ENCODE results near the gene PHYHIPL.

The PHYHIPL gene

DNA sequence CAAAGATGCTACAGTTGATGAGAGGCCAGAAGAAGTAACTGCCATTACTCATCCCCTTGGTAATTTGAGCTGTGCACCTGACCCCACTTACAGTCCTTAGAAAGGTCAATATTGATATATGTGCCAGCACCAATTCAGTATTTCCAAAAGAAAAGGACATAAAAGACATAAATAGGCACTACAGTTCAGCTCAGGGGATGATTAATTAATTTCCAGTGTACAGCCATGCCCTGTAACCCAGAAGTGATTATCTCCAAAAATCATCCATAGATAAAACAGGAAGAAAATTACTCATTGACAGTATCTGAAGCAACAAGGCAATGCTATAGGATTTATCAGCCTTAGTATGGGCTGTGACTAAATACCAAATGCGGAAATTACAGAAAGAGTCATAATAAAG, 82.4 kb downstream of the PHYHIPL start:
- no peak for DNase-seq

DNA sequence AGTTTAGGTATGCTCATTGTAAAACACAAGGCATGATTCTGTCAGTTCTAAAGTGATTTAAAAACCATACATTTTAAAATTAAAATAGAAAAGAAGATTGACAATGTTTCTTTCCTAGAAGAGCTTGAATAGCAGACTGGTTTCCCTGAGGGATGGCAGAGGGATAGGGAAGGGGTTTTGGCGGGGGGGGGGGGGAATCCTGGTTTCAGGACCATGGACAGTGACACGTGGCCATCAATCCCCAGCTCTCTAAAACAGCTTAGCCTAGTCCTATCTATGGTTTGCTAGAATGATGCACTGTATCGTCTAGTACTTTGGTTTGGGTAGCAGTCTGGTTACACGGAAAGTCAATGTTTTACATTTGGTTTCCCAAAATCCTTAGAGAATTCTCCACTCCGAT, 88.7 kb downstream of the PHYHIPL start:
- DNase-seq: no peak

DNA sequence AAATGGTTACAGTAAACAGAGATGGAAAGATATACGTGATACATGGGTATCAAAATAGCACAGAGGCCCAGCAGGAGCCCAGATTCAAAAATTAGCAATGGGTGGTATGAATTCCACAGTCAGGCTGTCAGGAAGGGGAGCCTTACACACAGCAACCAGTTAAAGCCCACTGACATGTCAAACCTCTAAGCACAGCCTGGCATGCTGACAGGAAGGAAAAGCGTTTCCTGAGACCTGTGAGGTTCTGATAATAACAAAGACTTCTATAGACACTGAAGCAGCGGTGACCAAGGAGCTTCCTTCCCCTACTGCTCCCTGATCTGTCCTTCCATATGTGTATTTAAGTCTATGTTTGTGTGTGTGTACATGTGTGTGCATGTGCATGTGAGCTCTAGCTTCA, 89.9 kb downstream of the PHYHIPL start:
- no peak for DNase-seq

GRCh38 chr10:59268460-59268859, 92.0 kb downstream of the PHYHIPL start:
- DNase-seq: no peak

DNA sequence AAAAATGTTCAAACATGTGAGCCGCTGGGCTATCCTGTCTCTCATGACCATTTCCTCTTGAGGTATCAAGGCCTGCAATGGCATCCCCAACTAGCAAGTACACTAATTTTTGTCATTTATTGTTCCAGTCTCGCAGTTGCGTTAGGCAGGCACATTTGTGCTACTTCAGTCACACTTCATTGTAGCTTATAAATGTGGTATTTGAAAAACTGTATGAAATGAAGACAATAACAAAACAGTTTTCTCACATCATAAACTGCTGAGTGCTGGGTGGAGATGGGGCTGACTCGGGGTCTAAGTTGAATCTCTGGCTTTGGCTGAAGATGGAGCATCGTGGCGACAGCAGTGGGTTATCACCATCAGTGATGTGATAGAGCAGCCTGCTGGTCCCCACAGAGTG, 93.2 kb downstream of the PHYHIPL start:
- DNase-seq: no peak

- DNase-seq: no peak
Observed at GRCh38 chr10:59270492-59270891, 94.0 kb downstream of the PHYHIPL start.

DNA sequence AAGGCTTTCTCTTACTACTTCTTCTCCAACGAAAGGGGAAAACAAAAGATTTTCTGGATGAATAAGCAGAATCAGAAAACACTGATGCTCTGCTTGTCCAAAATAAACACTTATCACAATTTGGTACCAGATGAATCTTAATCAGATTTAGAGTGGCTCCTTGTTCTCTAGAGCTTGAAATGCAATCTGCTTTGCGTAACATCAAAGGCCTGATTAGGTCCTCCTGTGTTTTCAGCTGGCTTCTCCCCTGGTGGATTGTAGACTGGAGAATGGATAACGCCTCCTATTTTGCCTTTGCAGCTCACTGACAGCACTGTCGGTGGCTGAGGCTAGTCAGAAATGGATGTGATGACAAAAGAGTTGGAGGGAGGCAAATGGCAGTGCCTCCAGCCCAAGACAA, 94.7 kb downstream of the PHYHIPL start:
- no peak for DNase-seq

DNA sequence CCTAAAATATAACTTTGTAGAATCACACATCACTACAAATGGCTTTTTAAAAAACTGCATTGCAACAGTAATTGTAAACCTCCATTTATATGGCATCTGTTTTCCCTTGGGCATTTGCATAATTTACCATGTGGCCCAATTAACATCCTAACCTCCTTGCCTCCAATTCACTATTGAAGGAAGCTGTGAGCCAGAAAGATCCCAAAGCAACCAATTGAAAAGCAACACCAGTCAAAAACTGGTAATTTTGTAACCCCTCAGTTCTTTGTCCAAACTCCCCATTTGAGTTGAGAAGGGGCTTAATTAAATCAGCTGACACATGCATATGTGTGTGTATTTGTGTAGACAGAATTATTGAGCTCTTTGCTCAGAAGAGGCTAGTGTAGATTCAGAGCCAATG, 95.6 kb downstream of the PHYHIPL start:
- no peak for DNase-seq

- DNase-seq: no peak
Observed at GRCh38 chr10:59273445-59273844, 97.0 kb downstream of the PHYHIPL start.

DNA sequence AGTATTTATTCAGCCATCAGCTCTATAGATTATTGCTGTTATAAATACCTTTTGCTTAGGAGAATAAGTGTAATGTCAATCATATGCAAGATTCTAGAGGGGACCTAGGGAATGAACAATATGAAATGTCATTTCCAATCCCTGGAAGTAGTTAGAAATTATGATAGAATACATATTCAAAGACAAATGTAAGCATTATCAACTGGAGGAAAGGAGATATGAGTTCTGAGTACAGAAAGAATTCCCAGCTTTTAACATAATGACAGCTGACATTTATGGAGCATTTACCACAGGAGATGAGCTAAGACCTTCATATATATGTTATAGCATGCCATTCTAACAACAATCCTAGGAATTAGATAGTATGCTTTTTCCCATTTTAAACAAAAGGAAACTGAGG, 99.7 kb downstream of the PHYHIPL start:
- no peak for DNase-seq

GRCh38 chr10:59276919-59277318, 100.5 kb downstream of the PHYHIPL start:
- no peak for DNase-seq

DNA sequence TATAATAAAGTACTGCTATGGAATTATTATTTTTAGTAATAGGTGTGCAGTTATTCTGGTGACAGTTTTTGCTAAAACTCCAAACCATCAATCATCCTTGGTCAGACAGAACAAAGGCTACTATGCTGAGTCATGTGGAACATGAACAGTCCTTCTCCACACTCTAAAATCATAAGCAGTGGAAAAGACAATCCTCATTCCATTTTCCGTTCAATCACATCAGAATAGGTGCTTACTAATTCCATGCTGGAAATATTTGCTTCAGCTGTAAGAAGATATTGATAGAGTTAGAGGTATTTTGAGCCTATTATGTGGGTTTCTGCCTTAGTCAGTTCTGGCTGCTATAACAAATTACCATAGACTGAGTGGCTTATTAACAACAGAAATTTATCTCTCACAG, 103.0 kb downstream of the PHYHIPL start:
- DNase-seq: no peak

DNA sequence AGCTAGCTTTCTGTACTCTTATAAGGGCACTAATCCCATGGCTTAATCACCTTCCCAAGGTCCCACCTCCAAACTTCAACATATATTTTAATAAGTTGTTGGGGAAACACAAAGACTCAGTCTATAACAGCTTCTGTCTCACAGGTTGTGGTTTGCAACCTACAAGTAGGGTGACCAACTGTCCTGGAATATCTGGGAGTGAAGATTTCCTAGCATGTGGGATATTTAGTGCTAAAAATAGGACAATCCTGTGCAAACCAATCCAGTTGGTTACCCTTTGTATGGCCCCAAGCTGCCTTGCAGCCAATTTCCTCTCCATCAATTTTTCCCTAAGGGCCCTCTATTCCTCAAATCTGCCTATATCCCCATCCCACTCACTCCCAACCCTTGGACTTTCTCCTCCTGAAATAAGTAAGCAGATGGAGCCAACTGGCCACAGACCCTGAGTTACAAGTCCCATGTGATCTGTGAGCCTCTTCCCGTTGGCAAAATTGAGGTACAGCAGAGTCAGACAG, 103.6 kb downstream of the PHYHIPL start:
- no peak for DNase-seq

- DNase-seq: no peak
Observed at GRCh38 chr10:59281861-59282260, 105.4 kb downstream of the PHYHIPL start.

- DNase-seq: no peak
Observed at GRCh38 chr10:59283456-59284091, 107.1 kb downstream of the PHYHIPL start.

DNA sequence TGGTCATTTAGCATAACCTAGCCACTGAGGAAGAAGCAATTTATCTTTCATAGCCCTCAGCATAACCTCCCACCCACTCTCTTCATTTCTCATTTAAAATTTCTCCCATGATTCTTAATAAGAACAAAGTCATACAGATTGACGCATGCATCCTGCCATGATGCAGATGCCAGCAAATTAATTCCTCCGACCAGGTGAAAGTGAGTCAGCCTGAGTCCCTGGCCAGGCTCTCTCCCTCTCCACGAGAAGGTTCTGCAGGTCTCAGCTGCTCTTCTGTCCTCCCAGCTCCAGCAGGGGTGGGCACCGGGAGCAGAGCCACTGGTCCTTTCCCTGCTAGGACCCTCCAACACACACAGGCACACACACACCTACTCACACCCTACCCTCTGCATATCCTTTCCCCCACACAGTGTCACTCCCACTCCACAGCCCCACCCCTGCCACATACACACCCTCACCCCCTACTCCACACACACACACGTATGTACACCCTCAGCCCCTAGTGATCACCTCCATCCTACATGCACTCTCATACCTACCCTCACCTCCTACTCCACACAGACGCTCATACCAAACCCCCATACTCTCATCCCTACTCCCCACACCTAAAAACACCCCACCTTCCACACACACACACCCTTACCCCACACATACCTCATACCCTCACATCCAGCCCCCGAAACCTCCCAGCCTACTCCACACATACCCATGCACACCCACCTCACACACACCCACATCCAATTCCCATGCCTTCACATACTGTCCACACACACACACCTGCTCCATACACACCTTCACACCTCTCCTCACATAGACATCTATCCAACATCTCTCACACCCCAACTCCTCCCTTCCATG, 107.9 kb downstream of the PHYHIPL start:
- no peak for DNase-seq

GRCh38 chr10:59285073-59285472, 108.6 kb downstream of the PHYHIPL start:
- DNase-seq: no peak

DNA sequence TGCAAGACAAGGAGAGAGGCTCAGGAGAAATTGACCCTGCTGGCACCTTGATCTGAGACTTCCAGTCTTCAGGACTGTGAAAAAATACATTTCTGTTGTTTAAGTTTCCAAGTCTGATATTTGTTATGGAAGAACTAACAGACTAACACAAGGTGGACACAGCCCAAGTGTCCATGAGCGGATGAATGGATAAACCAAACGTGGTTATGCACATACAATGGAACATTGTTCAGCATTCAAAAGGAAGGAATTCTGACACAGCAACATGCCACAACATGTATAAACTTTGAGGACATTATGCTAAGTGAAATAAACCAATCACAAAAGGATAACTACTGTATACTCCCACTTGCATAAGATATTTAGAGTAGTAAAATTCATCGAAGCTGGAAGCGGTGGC, 109.4 kb downstream of the PHYHIPL start:
- DNase-seq: no peak

DNA sequence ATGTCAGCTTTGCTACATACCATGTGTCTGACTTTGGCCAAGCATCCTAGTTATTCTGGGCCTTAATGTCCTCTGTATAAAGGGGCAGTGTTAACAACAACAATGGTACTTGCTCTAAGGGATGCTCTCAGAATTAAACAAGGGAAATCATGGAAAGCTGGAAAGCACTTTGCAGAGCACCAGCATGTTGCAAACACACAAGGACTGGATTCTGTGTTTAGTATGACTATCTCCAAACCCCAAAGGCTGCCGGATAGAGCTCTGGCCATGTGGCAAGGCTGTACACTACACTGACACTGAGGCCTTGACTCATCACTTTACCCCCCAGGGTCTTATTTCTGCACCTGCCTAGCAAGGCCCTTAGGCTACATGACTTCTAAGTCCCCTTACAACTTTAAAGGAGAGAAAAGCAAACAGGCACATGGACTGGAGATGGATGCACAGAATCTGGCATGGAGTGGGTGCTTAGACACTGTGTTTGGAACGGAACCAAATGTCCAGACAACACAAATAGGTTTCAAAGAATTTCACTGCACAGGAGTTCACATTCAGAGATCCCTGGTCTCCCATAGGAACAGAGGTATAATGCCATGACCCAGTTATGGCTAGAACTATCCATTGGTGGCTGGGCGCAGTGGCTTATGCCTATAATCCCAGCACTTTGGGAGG, 111.3 kb downstream of the PHYHIPL start:
- DNase-seq: no peak

DNA sequence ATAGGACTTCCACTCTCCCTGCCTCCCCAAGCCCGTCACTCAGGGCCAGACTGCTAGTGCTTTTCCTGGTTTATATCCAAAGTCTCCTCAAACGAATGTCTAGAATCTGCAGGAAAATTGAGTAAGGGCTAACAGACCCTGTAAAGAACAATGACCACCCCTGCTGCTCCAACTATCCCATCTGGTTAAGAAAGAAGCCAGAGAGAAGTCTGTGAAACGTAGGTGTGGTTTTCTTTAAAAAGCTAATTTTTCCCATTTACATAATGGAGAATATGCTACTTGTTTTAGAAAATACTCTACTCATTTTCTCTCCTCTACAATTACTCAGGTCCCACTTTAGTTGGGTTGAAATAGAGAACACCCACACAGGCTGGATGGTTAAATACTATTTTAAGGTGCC, 113.4 kb downstream of the PHYHIPL start:
- DNase-seq: no peak

DNA sequence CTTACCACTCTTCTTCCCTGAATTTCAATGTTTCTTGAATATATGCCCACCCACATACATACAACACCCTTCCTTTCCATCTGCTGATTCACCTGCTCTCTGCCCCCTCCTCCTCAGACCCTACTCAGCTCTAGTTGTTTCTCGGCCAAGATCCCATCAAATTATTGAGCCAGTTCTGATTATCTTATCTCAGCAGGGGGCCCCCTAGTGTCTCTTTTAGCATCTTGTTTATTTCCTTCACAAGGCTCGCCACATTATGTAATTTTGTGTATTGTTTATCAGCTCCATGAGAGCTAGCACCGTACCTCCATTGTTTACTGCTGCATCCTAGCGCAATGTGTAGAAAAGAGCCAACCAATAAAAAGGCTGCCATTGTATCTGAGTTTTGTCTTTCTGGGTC, 114.0 kb downstream of the PHYHIPL start:
- DNase-seq: no peak
